ENCODE results near the gene RAB35.

RAB35 gene

GRCh38 chr12:120116441-120116791 lies at the start of gene RAB35:
Gene RAB35 (minus strand): TSS chr12:120116753. CDS start chr12:120116650, 103 bp downstream.
- no peak for DNase-seq

- no peak for DNase-seq
These were observed 47.7 kb upstream of the RAB35 start for GRCh38 chr12:120164293-120164692.

- DNase-seq = no peak
These were observed 46.2 kb upstream of the RAB35 start for GRCh38 chr12:120162763-120163162.

GRCh38 chr12:120161852-120162251 lies 45.3 kb upstream of the RAB35 start:
- DNase-seq = no peak

- DNase-seq = no peak
These were observed 43.1 kb upstream of the RAB35 start for GRCh38 chr12:120159509-120160237.

GRCh38 chr12:120158351-120158750 lies 41.8 kb upstream of the RAB35 start:
- no peak for DNase-seq

GRCh38 chr12:120157678-120158077 lies 41.1 kb upstream of the RAB35 start:
- DNase-seq = no peak

GRCh38 chr12:120156315-120157259 lies 40.0 kb upstream of the RAB35 start:
- no peak for DNase-seq

- DNase-seq = no peak
These were observed 38.5 kb upstream of the RAB35 start for GRCh38 chr12:120155072-120155471.

- DNase-seq = no peak
These were observed 34.5 kb upstream of the RAB35 start for GRCh38 chr12:120150919-120151525.

GRCh38 chr12:120148011-120148410 lies 31.5 kb upstream of the RAB35 start:
- DNase-seq = no peak

GRCh38 chr12:120145164-120145563 lies 28.6 kb upstream of the RAB35 start:
- no peak for DNase-seq

GRCh38 chr12:120144215-120144614 lies 27.7 kb upstream of the RAB35 start:
- no peak for DNase-seq

GRCh38 chr12:120142231-120142877 lies 25.8 kb upstream of the RAB35 start:
- DNase-seq = no peak

GRCh38 chr12:120141336-120141735 lies 24.8 kb upstream of the RAB35 start:
- no peak for DNase-seq

GRCh38 chr12:120140603-120141002 lies 24.1 kb upstream of the RAB35 start:
- no peak for DNase-seq

GRCh38 chr12:120139958-120140357 lies 23.4 kb upstream of the RAB35 start:
- DNase-seq = no peak

- DNase-seq = no peak
These were observed 21.8 kb upstream of the RAB35 start for GRCh38 chr12:120138366-120138765.

GRCh38 chr12:120137833-120138232 lies 21.3 kb upstream of the RAB35 start:
- no peak for DNase-seq

GRCh38 chr12:120136093-120136770 lies 19.7 kb upstream of the RAB35 start:
- no peak for DNase-seq

- DNase-seq = no peak
These were observed 17.9 kb upstream of the RAB35 start for GRCh38 chr12:120134307-120134980.

GRCh38 chr12:120132863-120133385 lies 16.4 kb upstream of the RAB35 start:
- DNase-seq = no peak
